Hematopoietic multipotent progenitor cell treated with erythropoietin and hydrocortisone succinate and interleukin-3 and kit ligand, for 4 days (in vitro differentiated cells): Measurements from ENCODE around the gene LAMA5.
A peak's percentile ranks its signal among the peaks of the same experiment; 100 is the strongest.
"Not testable (repeated sequence)": the region's sequence is repeated elsewhere in the genome, so short reads cannot be mapped to it uniquely, and the experiment has no call there.

ENCODE experiments used
- DNase-seq: peaks from one replicate; pipeline ENCODE4 v3.0.0-alpha.2; 2015

LAMA5 gene

DNA sequence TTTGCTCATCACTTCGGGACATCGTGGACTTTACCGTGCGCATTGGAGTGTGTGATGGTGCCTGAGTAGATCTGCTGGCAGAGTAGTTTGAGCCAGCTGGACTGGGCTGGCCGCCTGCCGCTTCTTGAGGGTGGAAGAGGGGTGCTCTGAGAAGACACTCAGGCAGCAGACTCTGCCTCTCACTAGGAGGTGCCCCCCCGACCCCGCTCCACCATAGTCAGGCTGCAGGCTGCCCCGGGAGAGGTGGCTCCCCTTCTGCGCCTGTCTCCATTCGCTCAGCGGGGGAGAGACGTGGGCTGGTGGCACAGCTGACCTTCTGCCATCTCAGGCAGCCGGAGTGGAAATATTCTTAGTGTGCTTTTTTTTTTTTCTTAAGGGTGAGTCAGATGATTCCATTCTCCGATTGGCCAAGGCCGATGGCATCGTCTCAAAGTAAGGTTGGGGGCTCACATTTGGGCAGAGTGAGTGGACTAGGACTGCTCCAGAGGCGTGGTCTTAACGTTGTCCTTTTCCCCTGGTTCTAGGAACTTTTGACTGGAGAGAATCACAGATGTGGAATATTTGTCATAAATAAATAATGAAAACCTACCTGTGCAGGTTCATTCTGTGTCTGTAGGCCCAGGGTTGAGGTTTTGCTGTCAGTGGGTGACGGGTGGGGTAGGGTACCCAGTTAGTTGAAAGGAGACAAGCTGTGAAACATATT is 21.0 kb upstream of the LAMA5 start:
- DNase-seq = no peak

DNA sequence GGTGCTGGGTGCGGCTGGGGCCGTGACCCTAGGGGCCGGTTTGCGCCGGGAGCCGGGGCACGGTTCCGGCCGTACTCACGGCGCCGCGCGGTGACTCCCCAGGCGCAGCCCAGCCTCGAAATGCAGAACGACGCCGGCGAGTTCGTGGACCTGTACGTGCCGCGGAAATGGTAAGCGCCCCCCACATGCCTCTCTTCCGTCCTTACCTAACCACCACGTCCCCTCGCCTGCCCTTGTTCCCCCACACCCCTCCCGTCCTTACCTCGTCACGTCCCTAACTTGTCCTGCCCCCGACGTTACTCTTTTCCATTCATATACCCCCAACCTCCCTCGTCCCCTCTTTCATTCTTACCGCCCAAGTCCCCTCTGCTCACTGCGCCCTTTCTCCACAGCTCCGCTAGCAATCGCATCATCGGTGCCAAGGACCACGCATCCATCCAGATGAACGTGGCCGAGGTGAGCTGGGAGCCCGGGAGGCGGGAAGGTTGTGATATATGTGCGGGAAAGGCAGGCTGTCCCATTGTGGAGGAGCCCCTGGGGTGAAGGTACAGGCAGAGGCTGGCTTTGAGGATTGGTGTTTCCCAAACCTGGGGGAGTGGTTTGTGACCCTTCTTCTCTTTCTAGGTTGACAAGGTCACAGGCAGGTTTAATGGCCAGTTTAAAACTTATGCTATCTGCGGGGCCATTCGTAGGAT is 20.3 kb upstream of the LAMA5 start:
- peak; percentile 46 for DNase-seq

DNA sequence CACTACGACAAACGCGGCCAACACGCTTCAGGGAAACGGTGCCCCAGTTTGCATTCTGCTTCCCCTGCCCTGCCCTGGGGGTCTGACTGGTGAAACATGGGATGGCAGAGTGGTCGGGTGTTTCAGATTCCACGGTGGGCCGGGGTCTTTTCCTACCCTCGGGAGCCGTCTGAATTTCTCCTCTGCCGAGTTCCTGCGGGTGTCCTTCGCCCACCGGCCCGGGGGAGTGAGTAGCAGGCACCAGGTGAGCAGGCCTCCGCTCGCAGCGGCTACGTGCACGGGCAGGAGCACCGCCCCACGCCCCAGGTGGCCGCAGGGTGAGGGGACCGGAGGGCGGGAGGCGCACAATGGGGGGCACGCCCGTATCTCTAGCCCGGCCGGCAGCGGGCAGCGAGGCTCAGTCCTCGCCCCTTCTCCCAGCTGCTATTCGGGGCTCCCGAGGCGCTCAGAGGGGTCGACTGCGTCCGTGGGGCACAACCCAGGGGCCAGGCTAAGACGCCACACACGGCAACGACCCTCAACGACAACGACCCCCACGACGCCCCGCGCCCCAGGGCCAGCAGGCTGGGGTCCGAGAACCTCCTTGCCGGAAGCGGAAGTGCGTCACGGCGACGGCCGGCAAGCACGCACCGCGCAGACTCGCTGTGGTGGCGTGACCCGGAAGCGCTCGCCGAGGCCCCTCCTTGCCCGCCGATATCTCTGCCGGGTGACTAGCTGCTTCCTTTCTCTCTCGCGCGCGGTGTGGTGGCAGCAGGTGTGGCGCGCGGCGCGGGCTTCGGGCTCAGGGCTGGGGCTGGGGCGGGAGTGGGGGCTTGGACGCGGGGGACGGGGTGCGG is 19.5 kb upstream of the LAMA5 start, which contains the start of gene RPS21:
Gene RPS21, plus strand, starts transcription at position 721 of the 836 bp plus-strand sequence. CDS start 236 bp downstream, outside the sequence.
- peak; percentile 97 for DNase-seq

DNA sequence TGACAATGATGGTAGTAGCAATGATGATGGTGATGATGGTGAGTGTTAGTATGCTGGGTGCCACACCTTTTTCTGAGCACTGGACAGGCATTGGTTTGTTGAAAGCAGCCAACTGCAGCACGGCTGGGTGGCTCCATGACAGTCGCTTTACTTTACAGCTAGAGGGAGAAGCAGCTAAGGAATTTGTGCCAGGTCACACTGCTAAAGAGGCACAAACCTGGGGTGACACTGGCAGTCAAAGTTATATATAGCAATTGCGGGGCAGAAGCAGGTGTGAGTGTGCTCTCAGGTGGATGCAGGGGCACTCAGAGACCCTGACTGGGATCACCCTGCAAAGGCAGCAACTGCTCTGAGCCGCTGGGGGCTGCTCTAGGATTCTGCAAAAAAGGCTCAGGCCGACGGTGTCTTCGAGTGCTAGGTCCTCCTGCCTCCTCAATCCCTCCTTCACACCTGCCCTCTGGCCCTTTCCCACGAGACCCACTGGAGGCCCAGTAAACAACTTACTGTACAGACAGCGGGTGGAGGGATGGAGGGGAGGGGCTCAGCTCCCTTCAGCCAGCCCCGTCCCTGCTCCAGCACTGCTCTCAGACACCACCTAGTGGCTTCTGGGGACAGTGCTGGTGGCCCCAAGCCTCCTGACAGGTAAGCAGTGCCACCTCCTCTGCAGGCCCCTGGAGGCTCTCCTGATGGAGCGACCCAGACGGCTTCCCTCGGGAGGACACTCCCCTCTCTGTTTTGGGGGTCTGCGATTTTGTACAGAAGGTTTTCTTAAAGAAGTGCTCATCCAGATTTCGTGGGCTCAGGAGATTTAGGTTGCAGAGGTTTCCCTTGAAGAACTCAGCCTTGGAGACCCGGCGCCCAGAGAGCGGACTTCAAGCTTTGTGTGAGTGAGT is 15.4 kb upstream of the LAMA5 start:
- peak; percentile 88 for DNase-seq

DNA sequence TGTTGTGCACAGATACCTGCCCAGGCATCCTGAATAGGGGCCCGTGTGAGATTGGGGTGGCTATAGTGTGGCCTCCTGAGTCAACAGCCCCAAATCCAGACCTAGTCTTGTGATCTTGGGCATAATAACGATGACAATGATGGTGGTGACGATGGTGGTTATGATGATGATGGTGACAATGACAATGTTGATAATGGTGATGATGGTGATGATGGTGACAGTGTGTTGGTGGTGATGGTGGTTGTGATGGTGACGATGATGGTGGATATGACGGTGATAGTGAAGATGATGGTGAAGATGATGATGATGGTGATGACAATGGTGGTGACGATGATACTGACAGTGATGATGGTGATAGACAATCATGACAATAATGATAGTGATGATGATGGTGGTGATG is 14.7 kb upstream of the LAMA5 start:
- DNase-seq = no peak

DNA sequence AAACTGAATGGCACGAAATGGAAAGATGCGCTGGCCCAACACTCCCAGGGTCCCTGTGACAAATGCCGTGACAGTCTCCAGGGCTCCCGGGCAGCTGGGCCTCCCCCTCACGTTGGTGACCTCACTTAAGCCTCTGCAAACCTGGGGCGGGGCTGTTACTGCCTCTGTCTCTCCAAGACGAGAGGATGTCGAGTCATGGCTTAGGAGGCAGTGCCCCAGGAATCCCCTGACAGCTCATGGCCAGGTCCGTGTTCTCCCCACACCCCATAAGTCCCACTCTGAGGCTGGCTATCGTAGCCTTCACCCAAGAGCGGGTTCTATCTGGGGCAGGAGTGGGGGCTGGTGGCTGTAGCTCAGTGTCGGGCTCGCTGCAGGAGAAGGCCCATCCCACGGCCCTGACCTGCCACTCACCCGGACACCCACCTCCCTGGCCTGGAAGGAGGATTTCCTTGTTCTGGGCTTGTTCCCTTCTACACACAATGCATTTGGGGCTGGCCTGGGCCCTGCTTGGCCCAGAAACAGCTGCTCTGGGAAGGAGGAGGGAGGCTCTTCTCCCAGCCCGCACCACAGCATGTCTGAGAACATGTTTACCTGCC is 14.2 kb upstream of the LAMA5 start:
- peak; percentile 64 for DNase-seq

DNA sequence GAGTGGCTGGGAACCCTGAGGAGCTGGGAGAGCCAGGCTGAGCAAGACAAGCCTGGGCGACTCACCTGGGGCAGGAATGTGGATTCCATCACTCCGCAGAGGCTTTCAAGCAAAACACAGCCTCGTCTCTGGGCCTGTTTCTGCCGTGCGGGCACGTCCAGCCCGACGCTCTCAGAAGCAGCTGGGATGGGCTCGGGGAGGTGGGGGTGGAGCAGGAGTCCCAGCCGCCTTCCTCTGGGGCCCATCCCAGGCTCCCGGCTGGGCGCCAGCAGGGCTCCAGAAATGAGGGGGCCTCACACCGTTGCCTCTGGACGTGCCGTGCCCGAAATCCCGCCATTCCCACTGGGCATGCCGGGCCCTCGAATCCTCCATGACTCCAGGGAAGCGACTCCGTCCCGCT is 11.1 kb upstream of the LAMA5 start:
- no peak for DNase-seq

DNA sequence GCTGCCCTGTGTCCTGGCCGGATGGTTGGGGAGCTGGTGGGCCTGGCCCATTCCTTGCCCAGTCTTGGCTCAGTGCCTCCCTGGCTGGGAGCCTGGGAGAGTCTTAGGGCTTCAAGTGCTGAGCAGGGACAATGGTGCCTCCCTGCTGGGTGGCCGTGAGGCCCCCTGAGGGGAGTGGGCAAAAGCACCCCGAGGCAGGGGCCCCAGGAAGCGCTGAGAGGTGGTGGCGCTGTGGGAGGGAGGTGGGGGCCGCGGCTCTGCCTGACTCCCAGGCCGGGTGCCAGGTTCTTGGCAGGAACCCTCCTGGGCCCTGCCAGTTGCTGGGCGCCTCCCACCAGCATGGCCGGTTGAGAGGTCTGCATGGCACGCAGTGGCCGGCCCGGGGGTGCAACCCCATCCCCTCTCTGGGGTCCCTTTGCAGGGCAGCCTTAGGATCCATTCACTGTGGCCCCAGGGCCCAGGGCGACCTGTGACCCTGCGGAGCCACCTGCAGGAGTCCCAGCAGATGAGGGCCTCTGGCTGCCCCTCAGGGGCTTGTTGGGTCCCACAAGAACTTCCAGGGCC is 10.6 kb upstream of the LAMA5 start:
- no peak for DNase-seq

DNA sequence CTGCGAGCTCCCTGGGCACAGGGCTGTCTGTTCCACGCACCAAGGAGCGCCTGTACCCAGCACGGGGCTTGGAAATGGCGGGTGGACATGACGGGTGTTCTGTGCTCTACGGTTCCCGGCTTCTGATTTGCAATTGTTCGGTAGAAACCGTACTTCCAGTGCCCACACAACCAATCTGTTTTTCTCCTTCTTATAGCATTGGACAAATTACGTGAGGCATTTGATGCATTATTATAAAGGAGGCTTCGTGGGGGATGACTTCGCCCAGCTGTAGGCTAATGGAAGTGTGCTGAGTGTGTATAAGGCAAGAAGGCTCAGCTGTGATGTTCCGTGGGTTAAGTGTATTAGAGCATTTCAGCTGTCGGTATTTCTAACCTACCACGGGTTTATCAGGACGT is 10.0 kb upstream of the LAMA5 start:
- no peak for DNase-seq

DNA sequence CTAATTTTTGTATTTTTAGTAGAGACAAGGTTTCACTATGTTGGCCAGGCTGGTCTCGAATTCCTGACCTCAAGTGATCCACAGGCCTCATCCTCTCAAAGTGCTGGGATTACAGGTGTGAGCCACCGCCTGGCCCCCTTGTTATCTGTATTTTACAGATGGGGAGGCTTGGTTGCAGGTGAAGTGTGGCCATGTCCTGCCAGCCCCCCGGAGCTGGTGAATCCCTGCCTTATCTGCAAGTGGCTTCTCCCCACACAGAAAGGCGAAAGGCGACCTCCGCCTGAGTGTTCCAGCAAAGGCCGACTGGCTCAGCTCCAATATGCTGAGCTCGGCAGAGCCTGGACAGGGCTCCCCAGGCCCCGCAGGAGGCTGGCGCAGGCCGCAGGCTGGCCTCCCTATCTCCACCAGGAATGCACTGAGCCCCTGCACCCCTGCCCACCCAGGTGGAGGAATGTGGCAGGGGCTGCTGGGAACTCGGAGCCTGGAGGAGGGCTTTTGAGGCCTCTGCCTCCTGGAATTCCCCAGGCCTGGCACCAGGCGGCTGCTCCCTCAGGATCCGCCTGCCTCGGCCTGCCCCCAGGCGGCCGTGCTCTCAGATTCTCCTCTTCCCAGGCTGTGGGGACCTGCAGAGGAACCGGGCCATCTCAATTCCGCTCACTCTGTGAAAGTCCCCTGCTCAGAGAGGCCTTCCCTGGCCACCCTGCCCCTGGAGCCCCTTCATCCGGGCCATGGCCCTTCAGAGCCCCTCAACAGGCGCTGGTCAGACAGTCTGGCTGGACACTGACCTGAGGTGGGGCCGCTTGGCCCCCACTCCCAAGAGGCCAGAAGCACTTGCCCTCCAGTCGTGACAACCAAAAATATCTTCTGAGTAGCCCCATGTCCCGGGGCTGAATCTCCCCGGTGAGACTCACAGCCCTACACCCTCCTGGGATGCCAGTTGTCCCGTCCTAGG is 9.3 kb upstream of the LAMA5 start:
- no peak for DNase-seq

DNA sequence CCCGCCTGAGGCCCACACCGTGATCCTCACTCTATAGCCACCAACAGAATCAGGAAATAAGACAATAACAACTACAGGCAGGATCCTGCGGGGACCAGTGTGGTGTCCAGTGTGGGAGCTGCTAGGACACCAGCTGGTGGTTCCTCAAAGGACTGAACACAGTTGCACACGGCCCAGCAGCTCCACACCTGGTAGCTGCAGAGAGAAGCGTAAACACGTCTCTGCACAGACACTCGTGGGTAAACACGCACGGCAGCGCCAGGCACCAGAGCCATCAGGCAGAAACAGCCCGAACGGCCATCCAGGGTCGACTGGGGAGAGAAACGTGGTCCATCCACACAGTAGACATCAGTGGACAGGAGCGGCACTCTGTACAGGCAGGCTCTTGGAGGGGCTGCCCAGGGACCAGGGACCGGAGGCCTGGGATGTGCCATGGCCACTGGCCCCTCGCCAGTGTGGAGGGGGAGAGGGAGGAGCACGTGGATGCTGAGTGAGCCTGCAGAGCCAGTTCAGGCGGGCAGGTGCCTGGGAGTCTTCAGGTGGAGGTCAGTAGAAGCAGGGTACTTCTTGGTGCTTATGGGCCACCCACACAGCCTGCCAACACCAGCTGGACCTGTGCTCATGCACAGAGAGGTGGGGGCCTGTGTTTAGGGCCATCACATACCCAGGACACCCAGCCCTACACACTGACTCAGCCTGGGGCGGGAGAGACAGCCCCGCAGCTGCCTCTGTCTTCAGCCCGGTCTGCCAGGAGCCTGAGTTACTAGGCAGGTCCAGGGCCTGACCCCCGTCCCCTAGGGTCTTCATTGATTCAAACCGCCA is 7.4 kb upstream of the LAMA5 start:
- no peak for DNase-seq

DNA sequence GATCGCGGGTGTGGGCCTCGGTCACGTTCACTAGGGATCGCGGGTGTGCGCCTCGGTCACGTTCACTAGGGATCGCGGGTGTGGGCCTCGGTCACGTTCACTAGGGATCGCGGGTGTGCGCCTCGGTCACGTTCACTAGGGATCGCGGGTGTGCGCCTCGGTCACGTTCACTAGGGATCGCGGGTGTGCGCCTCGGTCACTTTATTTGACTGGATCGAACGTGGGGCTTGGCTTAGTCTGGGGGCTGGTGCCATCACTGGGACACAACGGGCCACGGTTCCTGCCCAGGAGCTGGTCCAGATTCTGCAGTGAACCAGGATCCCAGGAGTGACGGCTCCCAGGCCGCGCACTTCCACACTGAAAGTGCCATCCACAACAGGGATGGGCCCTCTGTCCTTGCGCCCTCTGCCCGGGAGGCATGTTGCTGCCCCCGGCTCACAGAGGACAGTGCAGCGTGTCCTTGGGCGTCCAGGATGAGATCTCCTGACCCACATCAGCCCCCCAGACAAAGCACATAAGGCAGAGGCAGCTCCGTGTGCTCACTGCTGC is 6.6 kb upstream of the LAMA5 start:
- DNase-seq = not testable (repeated sequence)

DNA sequence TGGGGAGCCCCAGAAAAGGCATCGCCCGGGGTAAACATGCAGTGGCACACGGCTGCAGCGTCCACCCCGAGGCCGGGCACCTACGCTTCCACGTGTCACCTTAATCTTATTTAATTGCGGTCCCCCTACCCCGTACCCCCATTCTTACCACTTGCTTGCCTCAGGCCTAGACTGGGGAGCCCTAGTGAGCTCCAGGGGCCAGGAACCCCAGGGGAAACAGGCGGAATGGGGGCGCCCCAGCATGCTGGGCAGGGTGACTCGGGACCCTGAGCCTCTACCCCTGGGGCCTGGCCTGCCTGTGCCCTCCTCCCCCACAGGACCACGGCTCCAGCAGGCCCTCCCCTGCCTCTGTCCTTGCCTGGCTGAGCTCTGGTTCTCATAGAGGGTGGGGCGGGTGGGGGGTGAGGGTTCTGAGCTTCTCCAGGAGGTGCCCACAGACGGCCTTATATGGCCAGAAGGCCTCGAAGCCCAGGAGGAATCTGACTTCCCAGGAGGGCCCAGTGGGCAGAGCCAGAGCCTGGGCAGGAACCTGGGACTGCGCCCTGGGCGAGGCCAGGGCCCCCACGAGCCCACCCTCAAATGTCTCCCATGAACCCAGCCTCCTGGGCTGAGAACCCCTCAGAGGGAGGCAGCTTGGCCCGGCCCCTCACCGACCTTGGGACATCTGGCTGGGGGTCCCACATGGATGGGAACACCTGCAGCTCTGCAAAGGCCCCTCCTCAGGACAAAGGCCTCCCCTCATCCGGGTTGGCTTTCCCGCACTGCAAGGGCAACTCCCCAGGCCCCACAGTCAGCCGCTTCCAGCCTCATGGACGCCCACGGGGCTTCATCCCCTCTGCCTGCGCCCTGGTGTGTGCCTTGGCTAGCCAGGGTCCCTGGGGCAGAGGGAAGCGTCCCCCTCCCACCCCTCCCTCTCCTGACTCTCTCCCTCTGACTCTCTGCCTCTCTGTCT is 5.2 kb upstream of the LAMA5 start:
- no peak for DNase-seq

DNA sequence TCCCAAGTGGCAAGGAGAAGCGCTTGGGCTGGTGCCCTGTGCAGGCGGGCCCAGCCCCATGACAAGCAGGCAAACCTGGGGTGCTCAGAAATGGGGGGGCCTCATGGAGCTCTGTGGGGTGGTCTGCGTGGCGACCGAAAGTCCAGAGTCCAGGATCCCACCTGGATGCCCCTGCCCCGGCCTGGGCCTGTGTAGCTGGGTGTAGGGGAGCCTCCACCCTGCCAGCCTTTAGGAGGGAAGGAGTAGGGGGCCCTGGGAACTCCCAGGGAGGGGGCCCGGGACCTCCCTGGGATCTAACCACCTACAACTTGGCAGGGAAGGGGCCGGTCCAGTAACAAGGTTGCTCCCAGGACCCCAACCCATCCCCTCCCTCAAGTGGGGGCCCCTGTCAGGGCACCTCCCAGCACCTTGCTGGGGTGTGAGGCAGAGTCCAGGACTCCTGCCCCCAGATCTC is 4.5 kb upstream of the LAMA5 start:
- no peak for DNase-seq

DNA sequence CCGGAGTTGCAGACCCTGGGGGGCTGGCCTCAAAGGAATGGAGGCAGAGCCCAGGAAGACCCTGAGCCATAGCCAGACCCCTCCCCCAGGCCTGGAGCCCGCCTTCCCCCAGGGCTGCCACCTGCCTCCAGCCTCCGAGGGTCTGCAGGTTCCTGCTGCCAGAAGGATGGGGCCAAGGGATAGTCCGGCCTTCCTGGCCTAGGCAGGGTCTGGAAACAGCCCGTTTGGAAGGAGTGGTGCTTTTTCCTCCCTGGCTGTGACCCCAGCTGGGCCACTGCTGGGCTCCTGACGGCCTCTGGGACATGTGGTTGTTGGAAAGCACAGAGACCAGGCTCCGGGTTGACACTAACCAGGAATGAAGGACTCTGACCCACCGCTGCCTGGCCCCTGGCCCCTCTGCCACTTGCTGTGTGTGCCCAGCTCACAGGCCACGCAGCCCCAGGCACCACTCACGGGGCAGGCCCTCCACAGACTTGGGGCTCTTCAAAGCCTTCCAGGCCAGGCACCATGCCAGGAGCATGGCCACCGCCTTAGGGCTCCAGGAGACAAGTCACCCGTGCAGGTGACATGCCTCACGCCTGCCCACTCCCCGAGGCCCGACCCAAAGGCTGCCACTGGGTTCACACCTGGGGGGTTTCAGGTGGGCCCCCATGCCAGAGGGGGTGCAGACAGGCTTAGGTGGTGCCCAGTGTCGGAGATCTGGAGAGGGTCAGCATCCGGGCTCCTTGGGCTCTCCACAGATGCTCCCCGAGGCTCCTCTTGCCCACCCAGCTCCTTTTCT is 3.9 kb upstream of the LAMA5 start:
- no peak for DNase-seq

DNA sequence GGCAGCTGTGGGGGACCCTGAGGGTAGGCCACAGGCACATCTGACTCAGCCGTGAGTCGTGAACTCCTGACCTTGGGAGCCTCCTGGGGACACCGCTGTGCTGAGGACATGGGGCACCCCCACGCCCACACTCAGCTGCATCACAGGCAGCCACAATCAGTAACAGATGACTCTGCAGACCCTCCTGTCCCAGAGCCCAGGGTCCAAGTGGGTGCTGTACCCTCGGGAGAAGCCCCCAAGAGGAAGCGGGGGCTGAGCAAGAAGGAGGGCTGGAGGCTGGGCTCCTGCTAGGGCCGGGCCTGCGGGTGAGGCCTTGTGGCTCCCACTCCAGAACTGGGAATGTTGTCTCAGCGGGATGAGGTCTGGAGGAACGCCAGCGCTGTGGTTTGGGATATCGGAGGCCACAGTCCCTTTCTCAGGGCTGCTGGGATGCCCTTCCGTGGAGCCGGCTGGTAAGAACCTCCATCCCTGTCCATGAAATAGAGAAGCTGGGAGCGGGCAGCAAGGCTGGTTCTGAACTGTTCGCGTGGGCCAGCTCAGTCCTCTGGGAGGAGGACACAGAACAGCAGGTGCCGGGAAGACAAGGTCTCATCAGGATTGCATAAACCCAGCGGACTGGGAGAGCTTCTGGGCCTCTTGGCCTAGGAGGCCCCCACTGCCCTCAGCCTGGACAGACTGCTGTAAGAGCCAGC is 3.1 kb upstream of the LAMA5 start:
- no peak for DNase-seq

DNA sequence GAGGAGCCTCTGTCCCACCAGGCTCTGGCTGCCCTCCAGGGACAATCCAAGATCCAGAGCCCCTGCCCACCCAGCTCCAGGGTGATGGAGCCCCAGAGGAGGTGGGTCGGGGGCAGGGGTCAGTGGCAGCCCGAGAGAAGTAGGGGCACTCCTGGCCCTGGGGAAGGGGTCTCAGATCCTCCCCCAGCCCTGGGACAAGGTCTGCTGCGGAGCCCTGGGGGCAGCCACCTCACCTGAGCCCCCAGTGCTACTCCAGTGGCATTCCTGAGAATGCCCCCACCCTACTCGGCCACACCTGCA is 2.7 kb upstream of the LAMA5 start:
- no peak for DNase-seq
